AG10803 (cell line): ENCODE measurements around the gene RGS19.
"Not testable (repeated sequence)": the region's sequence is repeated elsewhere in the genome, so short reads cannot be mapped to it uniquely, and the experiment has no call there.

ENCODE experiments used
- DNase-seq: peaks from one replicate; pipeline ENCODE4 v3.0.0; 2010; ENCODE audit warnings: low read depth
- H3K4me3 ChIP-seq: 2 replicates; pipeline ENCODE4 v1.5.1; 2011; ENCODE audit warnings: mild to moderate bottlenecking, low read length, control low read depth
- CTCF ChIP-seq: conservative IDR thresholded peaks from 2 replicates; pipeline ENCODE4 v1.5.1; 2011; ENCODE audit warnings: mild to moderate bottlenecking, low read length, control low read depth, inconsistent platforms

Gene RGS19

GRCh38 chr20:64095455-64095854, 16.1 kb upstream of the RGS19 start:
- TF ChIP-seq CTCF, result no peak
- no peak overlapping the region for H3K4me3 ChIP-seq
- no peak for DNase-seq

- no peak for DNase-seq
- no peak overlapping the region for H3K4me3 ChIP-seq
- TF ChIP-seq CTCF, result no peak
These were observed 13.7 kb upstream of the RGS19 start for GRCh38 chr20:64093013-64093503.

- DNase-seq, result no peak
- TF ChIP-seq CTCF, result no peak
- no peak overlapping the region for H3K4me3 ChIP-seq
These were observed 13.1 kb upstream of the RGS19 start for GRCh38 chr20:64092258-64093012.

- H3K4me3 ChIP-seq, result no peak overlapping the region
- no peak for DNase-seq
- no peak for TF ChIP-seq CTCF
These were observed 12.5 kb upstream of the RGS19 start for GRCh38 chr20:64091770-64092169.

- TF ChIP-seq CTCF, result no peak
- no peak overlapping the region for H3K4me3 ChIP-seq
- no peak for DNase-seq
These were observed 12.0 kb upstream of the RGS19 start for GRCh38 chr20:64091340-64091739.

- no peak overlapping the region for H3K4me3 ChIP-seq
- TF ChIP-seq CTCF, result no peak
- no peak for DNase-seq
These were observed 10.8 kb upstream of the RGS19 start for GRCh38 chr20:64090165-64090564.

GRCh38 chr20:64088586-64088985, 9.3 kb upstream of the RGS19 start:
- DNase-seq, H3K4me3 ChIP-seq: not testable (repeated sequence)

GRCh38 chr20:64087226-64087825, 8.0 kb upstream of the RGS19 start:
- H3K4me3 ChIP-seq, DNase-seq: not testable (repeated sequence)
